Measurements from ENCODE around the gene DCLK1. TPM values are rescaled to one million over a fixed set of nuclear protein-coding genes. Genes with fewer than 3 reads are reported as not detected.

DCLK1 gene
- total RNA-seq, 2 donors from 2014 or later, result not detected

GRCh38 chr13:35848336-35849255 is 282.6 kb downstream of the DCLK1 start:
- no peaks in the 10 kb centered on the region for H3K4me1 Mint-ChIP-seq
- H3K36me3 Mint-ChIP-seq (ENCODE audit: low read depth), result no peaks in the 10 kb centered on the region
- peaks cover 2% of the 10 kb centered on the region for H3K9me3 ChIP-seq (ENCODE audit: control insufficient read depth, low read length, poor library complexity, severe bottlenecking)
- H3K27me3 Mint-ChIP-seq, result peaks cover under 1% of the 10 kb centered on the region
- DNase-seq, result no peak
- no peak overlapping the region for H3K4me3 Mint-ChIP-seq
- no peak overlapping the region for H3K27ac Mint-ChIP-seq
- no peak for ATAC-seq

- Mint-ChIP-seq H3K27me3 (no peaks in the 10 kb centered on the region), H3K4me3 (no peak overlapping the region), H3K27ac (no peak overlapping the region), H3K36me3 (ENCODE audit: low read depth) (no peaks in the 10 kb centered on the region), H3K4me1 (no peaks in the 10 kb centered on the region)
- no peaks in the 10 kb centered on the region for H3K9me3 ChIP-seq (ENCODE audit: control insufficient read depth, low read length, poor library complexity, severe bottlenecking)
- no peak for ATAC-seq
- DNase-seq, result no peak
These were observed 287.9 kb downstream of the DCLK1 start for GRCh38 chr13:35843272-35843671.

- H3K4me1 Mint-ChIP-seq, result no peaks in the 10 kb centered on the region
- DNase-seq (no peak), ATAC-seq (no peak)
- H3K9me3 ChIP-seq (ENCODE audit: control insufficient read depth, low read length, poor library complexity, severe bottlenecking), result no peaks in the 10 kb centered on the region
- H3K36me3 Mint-ChIP-seq (ENCODE audit: low read depth), result no peaks in the 10 kb centered on the region
- no peak overlapping the region for H3K27ac Mint-ChIP-seq
- H3K27me3 Mint-ChIP-seq, result no peaks in the 10 kb centered on the region
- no peak overlapping the region for H3K4me3 Mint-ChIP-seq
These were observed 290.1 kb downstream of the DCLK1 start for GRCh38 chr13:35841060-35841521.

- Mint-ChIP-seq H3K27me3 (no peaks in the 10 kb centered on the region), H3K27ac (no peak overlapping the region), H3K36me3 (ENCODE audit: low read depth) (no peaks in the 10 kb centered on the region), H3K4me3 (no peak overlapping the region), H3K4me1 (no peaks in the 10 kb centered on the region)
- DNase-seq, result no peak
- ATAC-seq, result no peak
- H3K9me3 ChIP-seq (ENCODE audit: control insufficient read depth, low read length, poor library complexity, severe bottlenecking), result no peaks in the 10 kb centered on the region
These were observed 291.4 kb downstream of the DCLK1 start for GRCh38 chr13:35839806-35840205.

GRCh38 chr13:35838356-35838755 is 292.8 kb downstream of the DCLK1 start:
- no peak overlapping the region for H3K4me3 Mint-ChIP-seq
- H3K4me1 Mint-ChIP-seq, result no peaks in the 10 kb centered on the region
- no peaks in the 10 kb centered on the region for H3K27me3 Mint-ChIP-seq
- H3K9me3 ChIP-seq (ENCODE audit: control insufficient read depth, low read length, poor library complexity, severe bottlenecking), result no peaks in the 10 kb centered on the region
- H3K36me3 Mint-ChIP-seq (ENCODE audit: low read depth), result no peaks in the 10 kb centered on the region
- H3K27ac Mint-ChIP-seq, result no peak overlapping the region
- DNase-seq (no peak), ATAC-seq (no peak)

GRCh38 chr13:35836446-35836845 is 294.7 kb downstream of the DCLK1 start:
- Mint-ChIP-seq H3K36me3 (ENCODE audit: low read depth) (no peaks in the 10 kb centered on the region), H3K4me1 (no peaks in the 10 kb centered on the region), H3K27ac (no peak overlapping the region), H3K27me3 (peaks cover 4% of the 10 kb centered on the region), H3K4me3 (no peak overlapping the region)
- no peak for ATAC-seq
- H3K9me3 ChIP-seq (ENCODE audit: control insufficient read depth, low read length, poor library complexity, severe bottlenecking), result no peaks in the 10 kb centered on the region
- no peak for DNase-seq

- Mint-ChIP-seq H3K4me1 (no peaks in the 10 kb centered on the region), H3K36me3 (ENCODE audit: low read depth) (no peaks in the 10 kb centered on the region), H3K4me3 (no peak overlapping the region), H3K27me3 (peaks cover 4% of the 10 kb centered on the region), H3K27ac (no peak overlapping the region)
- H3K9me3 ChIP-seq (ENCODE audit: control insufficient read depth, low read length, poor library complexity, severe bottlenecking), result no peaks in the 10 kb centered on the region
- ATAC-seq (no peak), DNase-seq (no peak)
These were observed 295.2 kb downstream of the DCLK1 start for GRCh38 chr13:35835989-35836388.

- H3K4me3 Mint-ChIP-seq, result no peak overlapping the region
- no peaks in the 10 kb centered on the region for H3K36me3 Mint-ChIP-seq (ENCODE audit: low read depth)
- H3K9me3 ChIP-seq (ENCODE audit: control insufficient read depth, low read length, poor library complexity, severe bottlenecking), result no peaks in the 10 kb centered on the region
- no peak overlapping the region for H3K27ac Mint-ChIP-seq
- H3K27me3 Mint-ChIP-seq, result peaks cover 11% of the 10 kb centered on the region
- H3K4me1 Mint-ChIP-seq, result no peaks in the 10 kb centered on the region
- no peak for DNase-seq
- no peak for ATAC-seq
These were observed 297.4 kb downstream of the DCLK1 start for GRCh38 chr13:35833608-35834275.

- DNase-seq (no peak), ATAC-seq (no peak)
- Mint-ChIP-seq H3K27ac (no peak overlapping the region), H3K36me3 (ENCODE audit: low read depth) (no peaks in the 10 kb centered on the region), H3K27me3 (peaks cover 11% of the 10 kb centered on the region), H3K4me1 (no peaks in the 10 kb centered on the region), H3K4me3 (no peak overlapping the region)
- no peaks in the 10 kb centered on the region for H3K9me3 ChIP-seq (ENCODE audit: control insufficient read depth, low read length, poor library complexity, severe bottlenecking)
These were observed 298.2 kb downstream of the DCLK1 start for GRCh38 chr13:35833031-35833430.

GRCh38 chr13:35832551-35832950 is 298.6 kb downstream of the DCLK1 start:
- H3K27me3 Mint-ChIP-seq, result peaks cover 11% of the 10 kb centered on the region
- H3K9me3 ChIP-seq (ENCODE audit: control insufficient read depth, low read length, poor library complexity, severe bottlenecking), result no peaks in the 10 kb centered on the region
- H3K4me1 Mint-ChIP-seq, result no peaks in the 10 kb centered on the region
- no peak overlapping the region for H3K27ac Mint-ChIP-seq
- ATAC-seq (no peak), DNase-seq (no peak)
- H3K4me3 Mint-ChIP-seq, result no peak overlapping the region
- H3K36me3 Mint-ChIP-seq (ENCODE audit: low read depth), result no peaks in the 10 kb centered on the region

- H3K4me1 Mint-ChIP-seq, result no peaks in the 10 kb centered on the region
- H3K27me3 Mint-ChIP-seq, result peaks cover 11% of the 10 kb centered on the region
- no peak for DNase-seq
- H3K27ac Mint-ChIP-seq, result no peak overlapping the region
- H3K4me3 Mint-ChIP-seq, result no peak overlapping the region
- ATAC-seq, result no peak
- no peaks in the 10 kb centered on the region for H3K9me3 ChIP-seq (ENCODE audit: control insufficient read depth, low read length, poor library complexity, severe bottlenecking)
- no peaks in the 10 kb centered on the region for H3K36me3 Mint-ChIP-seq (ENCODE audit: low read depth)
These were observed 300.2 kb downstream of the DCLK1 start for GRCh38 chr13:35830850-35831450.

- no peak for ATAC-seq
- H3K9me3 ChIP-seq (ENCODE audit: control insufficient read depth, low read length, poor library complexity, severe bottlenecking), result no peaks in the 10 kb centered on the region
- H3K27ac Mint-ChIP-seq, result no peak overlapping the region
- peaks cover 7% of the 10 kb centered on the region for H3K27me3 Mint-ChIP-seq
- H3K36me3 Mint-ChIP-seq (ENCODE audit: low read depth), result no peaks in the 10 kb centered on the region
- no peak overlapping the region for H3K4me3 Mint-ChIP-seq
- DNase-seq, result no peak
- H3K4me1 Mint-ChIP-seq, result no peaks in the 10 kb centered on the region
These were observed 304.4 kb downstream of the DCLK1 start for GRCh38 chr13:35826626-35827254.

GRCh38 chr13:35824825-35825224 is 306.4 kb downstream of the DCLK1 start:
- no peak overlapping the region for H3K4me3 Mint-ChIP-seq
- peaks cover 4% of the 10 kb centered on the region for H3K27me3 Mint-ChIP-seq
- no peaks in the 10 kb centered on the region for H3K9me3 ChIP-seq (ENCODE audit: control insufficient read depth, low read length, poor library complexity, severe bottlenecking)
- DNase-seq, result no peak
- no peaks in the 10 kb centered on the region for H3K4me1 Mint-ChIP-seq
- no peak overlapping the region for H3K27ac Mint-ChIP-seq
- no peaks in the 10 kb centered on the region for H3K36me3 Mint-ChIP-seq (ENCODE audit: low read depth)
- no peak for ATAC-seq

Data from T-helper 17 cell (primary cell).